RWPE1 (cell line): ENCODE results near the gene ABLIM2.

ENCODE experiments used
- CTCF ChIA-PET: fragments of 350-600 bp; sonication (Branson Sonifier 250); formaldehyde crosslinking; extraction: SDS; loops from one replicate; lab custom pipeline; 2021; lab: Yijun Ruan, JAX
- POLR2A ChIA-PET: fragments of 400-600 bp; formaldehyde crosslinking; extraction: SDS; loops from one replicate; lab custom pipeline; 2020; ENCODE audit warnings: antibody characterized with exemption; ENCODE audit not compliant: low non-redundant PET; lab: Yijun Ruan, JAX
- DNase-seq: peaks from one replicate; pipeline ENCODE4 v3.0.0; 2012; ENCODE audit warnings: low spot score
- H3K27ac ChIP-seq: fragments of 450-650 bp; 2 replicates; pipeline ENCODE4 v1.5.1; 2017
- TF ChIP-seq, protein P1 (sequence below): fragments of 450-650 bp; conservative IDR thresholded peaks from 2 replicates; pipeline ENCODE4 v1.5.1; 2017; ENCODE audit warnings: low read depth, mild to moderate bottlenecking

ABLIM2 gene

DNA sequence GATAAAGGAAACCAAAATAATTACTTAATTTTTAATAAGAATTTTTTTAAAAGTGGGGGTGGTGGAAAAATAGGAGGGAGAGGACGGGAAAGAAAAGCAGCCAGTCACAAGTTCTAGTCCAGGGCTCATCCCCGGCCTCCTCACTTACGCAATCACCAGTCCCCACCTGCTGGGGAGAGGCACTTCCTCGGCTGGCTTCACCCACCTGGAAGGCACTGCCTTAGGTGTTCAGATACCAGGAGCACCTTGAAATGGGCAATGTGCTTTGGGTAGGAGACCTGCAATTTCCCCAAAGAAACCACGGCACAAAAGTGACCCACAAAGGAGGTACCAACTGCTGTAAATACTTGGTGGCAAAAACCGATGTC lies 242.8 kb downstream of the ABLIM2 start:
- TF ChIP-seq, protein P1, sequence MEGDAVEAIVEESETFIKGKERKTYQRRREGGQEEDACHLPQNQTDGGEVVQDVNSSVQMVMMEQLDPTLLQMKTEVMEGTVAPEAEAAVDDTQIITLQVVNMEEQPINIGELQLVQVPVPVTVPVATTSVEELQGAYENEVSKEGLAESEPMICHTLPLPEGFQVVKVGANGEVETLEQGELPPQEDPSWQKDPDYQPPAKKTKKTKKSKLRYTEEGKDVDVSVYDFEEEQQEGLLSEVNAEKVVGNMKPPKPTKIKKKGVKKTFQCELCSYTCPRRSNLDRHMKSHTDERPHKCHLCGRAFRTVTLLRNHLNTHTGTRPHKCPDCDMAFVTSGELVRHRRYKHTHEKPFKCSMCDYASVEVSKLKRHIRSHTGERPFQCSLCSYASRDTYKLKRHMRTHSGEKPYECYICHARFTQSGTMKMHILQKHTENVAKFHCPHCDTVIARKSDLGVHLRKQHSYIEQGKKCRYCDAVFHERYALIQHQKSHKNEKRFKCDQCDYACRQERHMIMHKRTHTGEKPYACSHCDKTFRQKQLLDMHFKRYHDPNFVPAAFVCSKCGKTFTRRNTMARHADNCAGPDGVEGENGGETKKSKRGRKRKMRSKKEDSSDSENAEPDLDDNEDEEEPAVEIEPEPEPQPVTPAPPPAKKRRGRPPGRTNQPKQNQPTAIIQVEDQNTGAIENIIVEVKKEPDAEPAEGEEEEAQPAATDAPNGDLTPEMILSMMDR: no peak
- no peak for DNase-seq
- no peak overlapping the region for H3K27ac ChIP-seq
- CTCF ChIA-PET: no interaction called here
- POLR2A ChIA-PET: interaction anchor here (0.6 kb wide), 1 partner anchor 246 kb away, joined by 3 read pairs; no protein-coding TSS in a partner anchor
